Stimulated activated CD4-positive, alpha-beta T cell treated with anti-CD3 and anti-CD28 coated beads, Interleukin-1b, Interleukin-23, amount 100 ng/mL, for 1 hour (primary cell): ENCODE results near the gene PLAGL2.
"Not testable (repeated sequence)": the region's sequence is repeated elsewhere in the genome, so short reads cannot be mapped to it uniquely, and the experiment has no call there.

Experiments used
- DNase-seq, 2 donors: peaks; one replicate each; pipeline ENCODE4 v3.0.0-alpha.2; 2020; ENCODE audit warnings: low read depth in 2 of 2

PLAGL2 gene

DNA sequence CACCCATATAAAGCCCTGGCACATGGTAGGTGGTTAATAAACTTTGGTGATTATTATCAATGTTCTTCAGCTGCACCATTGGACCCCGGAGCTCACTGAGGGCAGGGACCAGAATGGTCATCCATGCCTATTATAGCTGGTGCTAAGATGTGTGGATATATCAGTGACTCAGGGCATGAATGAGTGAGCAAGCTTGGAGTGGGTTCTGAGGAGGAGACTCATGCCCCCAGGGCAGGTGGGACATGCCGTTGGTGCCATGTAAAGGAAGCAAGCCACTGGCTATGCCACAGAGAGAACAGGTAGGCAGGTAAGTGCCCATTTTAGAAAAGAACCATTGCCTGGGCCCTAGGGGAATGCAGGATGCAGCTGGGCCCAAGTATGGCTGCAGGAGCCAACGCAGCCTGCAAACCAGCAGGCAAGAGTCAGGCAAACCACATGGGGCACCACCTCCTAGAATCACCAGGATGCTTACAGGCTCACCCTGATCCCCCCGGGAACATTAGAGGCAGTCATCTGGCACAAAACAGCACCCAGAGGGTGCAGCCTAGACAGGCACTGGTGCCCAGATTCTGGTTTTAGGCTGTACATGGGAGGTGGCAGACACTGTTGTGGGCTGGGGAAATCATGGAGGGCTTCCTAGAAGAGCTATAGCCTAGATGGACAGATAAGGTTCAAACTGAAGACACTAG is 23.5 kb downstream of the PLAGL2 start:
- DNase-seq, result no peak

DNA sequence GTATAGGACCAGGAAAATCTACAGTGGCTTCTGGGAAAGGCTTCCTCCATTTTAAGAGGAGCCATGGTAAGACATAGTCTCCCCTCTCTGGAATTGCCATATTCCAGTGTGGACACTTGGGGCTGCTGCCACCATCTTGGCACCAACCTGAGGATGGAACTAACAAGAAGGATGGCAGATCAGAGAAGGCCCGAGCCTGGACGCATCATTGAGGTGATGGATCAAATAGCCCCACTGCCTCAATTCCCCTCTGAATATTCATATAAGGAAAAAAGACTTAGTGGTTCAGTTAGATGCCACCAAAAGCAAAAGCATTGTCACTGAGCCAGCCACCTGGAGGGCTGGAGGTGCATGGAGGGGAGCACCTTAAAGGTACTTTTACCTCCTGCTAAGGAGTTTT is 25.9 kb downstream of the PLAGL2 start:
- no peak for DNase-seq

DNA sequence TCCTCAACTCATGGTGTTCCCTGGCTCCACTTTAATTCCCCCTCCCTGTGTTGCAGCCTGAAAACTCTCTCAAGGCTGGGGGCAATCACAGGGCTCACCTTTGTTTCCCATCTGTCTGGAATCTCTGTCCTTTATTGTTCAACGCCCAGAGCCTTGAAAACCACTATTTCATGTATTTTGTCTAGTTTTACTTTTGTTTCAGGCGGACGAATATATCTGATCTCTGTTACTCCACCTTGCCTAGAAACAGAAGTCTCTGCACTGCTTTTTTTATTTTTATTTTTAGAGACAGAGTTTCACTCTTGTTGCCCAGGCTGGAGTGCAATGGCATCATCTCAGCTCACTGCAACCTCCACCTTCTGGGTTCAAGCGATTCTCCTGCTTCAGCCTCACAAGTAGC is 27.6 kb downstream of the PLAGL2 start:
- no peak for DNase-seq

DNA sequence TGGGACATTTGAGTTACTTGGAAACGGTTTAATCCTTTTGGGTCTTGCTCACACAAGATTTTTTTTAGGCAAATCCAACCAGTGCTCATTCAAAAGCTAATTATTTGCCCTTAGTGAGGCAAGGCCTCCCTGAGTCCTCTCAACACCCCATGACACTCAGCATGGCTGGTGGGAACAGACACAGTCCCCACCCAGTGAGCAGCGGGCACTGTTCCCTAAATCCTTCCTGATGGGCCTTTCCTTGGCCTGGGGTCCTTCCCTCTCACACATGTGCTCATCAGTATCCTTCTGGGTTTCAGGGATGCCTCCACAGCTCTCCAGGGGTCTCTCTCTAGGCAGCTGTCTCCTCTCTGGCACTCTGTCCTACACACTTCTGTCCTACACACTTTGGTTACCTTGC is 28.0 kb downstream of the PLAGL2 start:
- DNase-seq, result no peak

DNA sequence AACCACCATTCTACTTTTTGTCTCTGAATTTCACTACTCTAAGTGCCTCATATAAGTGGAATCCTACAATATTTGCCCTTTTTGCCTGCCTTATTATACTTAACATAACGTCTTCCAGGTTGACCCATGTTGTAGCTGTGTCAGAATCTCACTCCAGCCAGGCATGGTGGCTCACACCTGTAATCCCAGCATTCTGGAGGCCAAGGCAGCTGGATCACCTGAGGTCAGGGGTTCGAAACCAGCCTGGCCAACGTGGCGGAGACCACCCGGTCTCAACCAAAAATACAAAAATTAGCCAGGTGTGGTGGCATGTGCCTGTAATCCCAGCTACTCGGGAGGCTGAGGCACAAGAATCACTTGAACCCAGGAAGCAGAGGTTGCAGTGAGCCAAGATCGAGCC is 29.8 kb downstream of the PLAGL2 start:
- DNase-seq, result not testable (repeated sequence)

GRCh38 chr20:32168184-32168910 is 39.2 kb downstream of the PLAGL2 start:
- DNase-seq, result no peak

- DNase-seq, result no peak
Measured at GRCh38 chr20:32167552-32167951, 40.0 kb downstream of the PLAGL2 start.

DNA sequence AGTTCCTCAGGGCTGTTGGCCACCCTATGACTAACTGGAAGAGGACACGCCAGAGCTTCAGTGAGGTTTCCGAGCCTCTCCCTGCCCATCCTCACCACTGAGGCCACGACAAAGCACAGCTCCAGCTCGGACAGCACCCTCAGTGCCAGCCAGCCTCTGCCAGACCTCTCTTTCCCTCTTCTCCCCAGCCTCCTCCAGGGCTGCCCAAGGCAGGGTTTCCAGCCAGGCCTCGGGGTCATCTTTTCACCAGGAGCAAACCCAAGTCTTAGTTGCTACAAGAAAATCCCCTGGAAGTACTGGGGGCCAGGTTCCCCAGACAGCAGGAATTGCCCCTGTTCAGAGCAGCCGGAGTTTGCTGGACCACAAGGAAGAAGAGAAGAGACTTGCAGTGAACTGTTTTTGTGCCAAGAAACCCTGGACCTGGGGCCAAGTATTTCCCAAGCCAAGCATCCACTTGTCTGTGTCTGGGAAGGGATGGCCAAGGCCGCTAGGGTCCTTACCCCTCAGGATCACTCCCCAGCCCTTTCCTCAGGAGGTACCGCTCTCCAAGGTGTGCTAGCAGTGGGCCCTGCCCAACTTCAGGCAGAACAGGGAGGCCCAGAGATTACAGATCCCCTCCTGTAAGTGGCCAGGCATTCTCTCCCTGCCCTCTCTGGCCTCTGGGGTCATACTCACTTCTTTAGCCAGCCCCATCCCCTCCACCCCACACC is 41.6 kb downstream of the PLAGL2 start:
- DNase-seq, result no peak

DNA sequence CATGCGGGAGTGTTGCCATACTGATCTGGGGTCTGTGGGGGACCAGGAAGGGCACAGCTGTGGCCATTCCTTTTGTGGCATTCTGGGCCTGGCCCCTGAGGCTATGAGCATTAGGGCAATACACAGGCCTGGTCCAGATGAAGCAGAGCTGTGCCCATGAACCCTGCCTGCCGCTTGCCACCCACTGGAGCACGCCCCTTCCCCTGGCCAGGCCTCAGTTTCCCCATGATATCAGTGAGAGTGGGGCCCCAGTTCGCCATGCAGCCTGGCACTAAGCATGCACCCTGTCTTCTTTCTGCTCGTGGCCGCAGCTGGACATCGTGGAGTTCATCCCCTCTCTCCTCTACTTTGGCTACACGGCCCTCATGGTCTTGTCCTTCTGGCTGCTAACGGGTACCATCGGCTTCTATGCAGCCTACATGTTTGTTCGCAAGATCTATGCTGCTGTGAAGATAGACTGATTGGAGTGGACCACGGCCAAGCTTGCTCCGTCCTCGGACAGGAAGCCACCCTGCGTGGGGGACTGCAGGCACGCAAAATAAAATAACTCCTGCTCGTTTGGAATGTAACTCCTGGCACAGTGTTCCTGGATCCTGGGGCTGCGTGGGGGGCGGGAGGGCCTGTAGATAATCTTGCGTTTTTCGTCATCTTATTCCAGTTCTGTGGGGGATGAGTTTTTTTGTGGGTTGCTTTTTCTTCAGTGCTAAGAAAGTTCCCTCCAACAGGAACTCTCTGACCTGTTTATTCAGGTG is 42.4 kb downstream of the PLAGL2 start:
- DNase-seq, result no peak

DNA sequence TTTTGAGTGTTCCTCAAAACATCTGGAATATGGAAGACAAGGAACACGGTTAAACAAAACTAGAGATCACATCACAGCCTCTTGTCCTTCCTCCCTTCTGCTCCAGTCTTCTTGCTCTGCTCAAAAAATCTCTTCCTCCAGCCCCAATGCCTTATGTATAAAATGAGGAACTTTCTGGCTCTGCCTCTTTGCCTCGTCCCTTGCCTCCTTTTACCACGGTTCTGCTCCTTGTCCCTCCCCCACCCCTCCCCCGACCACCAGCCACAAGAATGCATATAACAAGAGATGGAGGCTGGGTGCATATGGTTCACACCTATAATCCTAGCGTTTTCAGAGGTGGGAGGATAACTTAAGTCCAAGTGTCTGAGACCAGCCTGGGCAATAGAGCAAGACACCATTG is 43.6 kb downstream of the PLAGL2 start:
- DNase-seq, result no peak

GRCh38 chr20:32162351-32162750 is 45.2 kb downstream of the PLAGL2 start:
- DNase-seq, result no peak

- DNase-seq, result no peak
Measured at GRCh38 chr20:32160341-32160740, 47.2 kb downstream of the PLAGL2 start.

DNA sequence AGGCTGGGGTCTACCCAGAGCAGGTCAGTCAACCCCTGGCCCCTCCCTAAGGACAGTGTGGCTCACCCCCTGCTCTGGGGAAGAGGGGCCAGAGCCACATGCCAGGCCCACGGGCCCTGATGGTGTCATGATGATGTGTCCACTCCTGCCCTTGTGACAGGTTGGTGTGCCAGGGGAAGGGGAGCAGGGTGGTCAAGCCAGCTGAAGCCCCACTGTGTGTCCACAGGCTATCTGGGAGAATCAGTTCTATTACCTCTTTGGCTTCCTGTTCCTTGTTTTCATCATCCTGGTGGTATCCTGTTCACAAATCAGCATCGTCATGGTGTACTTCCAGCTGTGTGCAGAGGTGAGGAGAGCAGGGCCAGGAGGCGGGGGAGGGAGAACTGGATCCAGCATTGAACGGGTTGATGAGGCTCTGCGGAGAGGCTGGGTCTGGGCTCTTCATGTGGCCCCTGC is 47.7 kb downstream of the PLAGL2 start:
- no peak for DNase-seq

- DNase-seq, result no peak
Measured at GRCh38 chr20:32158943-32159660, 48.4 kb downstream of the PLAGL2 start.

GRCh38 chr20:32158351-32158750 is 49.2 kb downstream of the PLAGL2 start:
- no peak for DNase-seq

DNA sequence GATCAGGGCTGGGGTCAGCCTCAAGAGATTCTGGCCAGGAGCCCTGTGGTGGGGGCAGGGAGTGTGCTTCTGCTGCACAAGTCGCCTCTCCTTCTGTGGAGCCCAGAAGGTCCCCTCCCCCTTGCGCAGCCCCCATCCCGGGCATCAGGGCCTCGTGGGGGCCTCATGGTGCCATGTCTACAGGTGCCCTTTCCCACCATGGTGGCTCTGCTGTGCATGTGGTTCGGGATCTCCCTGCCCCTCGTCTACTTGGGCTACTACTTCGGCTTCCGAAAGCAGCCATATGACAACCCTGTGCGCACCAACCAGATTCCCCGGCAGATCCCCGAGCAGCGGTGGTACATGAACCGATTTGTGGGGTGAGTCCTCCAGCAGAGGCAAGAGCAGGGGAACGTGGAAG is 49.9 kb downstream of the PLAGL2 start:
- no peak for DNase-seq

- DNase-seq, result peak in 1 of 2 donors; percentile 4
Measured at GRCh38 chr20:32155017-32155981, 52.2 kb downstream of the PLAGL2 start.

DNA sequence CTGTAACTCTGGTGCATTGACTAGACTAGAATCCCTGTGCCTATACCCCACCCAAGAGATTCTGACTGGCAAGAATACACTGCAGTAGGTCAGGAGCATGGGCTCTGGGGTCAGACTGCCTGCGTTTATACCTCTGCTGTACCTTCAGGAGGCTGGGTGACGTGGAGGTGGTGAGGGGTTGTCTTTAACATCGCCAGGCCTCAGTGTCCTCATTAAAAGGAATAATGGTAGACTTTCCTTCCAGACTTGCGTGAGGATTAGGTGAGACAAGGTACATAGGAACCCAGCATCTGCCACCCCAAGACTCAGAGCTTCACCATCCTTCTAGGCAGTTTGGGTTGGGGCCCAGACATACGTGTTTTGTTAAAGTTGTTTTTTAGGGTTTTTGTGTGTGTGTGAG is 53.8 kb downstream of the PLAGL2 start:
- DNase-seq, result no peak

GRCh38 chr20:32153156-32153665 is 54.3 kb downstream of the PLAGL2 start:
- no peak for DNase-seq
